Tibial nerve (tissue), 3 donors: ENCODE results near the gene MICALL2.

Source experiments
- POLR2A ChIP-seq, 2 donors: fragments of 450-650 bp; IDR thresholded peaks; one replicate each; pipeline ENCODE4 v1.6.1; 2017; ENCODE audit warnings: antibody characterized with exemption in 2 of 2, mild to moderate bottlenecking in 2 of 2, moderate library complexity in 2 of 2
- TF ChIP-seq, protein P1 (sequence below), 5 experiments: fragments of 200-600 bp in 3 of 5; fragments of 450-650 bp in 2 of 5; sonication (generic) in 3 of 5; IDR thresholded peaks; one replicate each; pipeline ENCODE4 v1.5.1; 2016 to 2019; ENCODE audit warnings: antibody characterized with exemption in 5 of 5, mild to moderate bottlenecking in 3 of 5, moderate library complexity in 2 of 5

DNA sequence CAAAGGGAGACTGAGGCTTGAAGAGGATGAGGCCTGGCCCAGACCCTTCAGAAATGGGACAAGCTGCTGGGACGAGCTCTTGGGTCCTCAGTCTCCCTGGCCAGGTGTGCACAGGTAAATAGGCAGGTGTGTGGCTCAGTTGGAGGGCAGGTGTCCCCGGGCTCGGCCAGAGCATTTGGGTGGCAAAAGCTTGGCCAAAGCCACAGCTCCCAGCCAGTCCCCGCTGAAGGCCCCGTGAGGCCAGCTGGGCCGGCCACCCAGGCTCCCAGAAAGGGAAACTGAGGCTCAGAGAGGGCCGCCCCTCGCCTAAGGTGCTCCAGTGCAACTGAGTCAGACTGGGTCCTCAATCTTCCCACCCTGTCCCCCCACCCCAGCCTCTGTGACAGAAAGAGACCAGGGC is 37.3 kb downstream of the MICALL2 start:
- no peak for TF ChIP-seq POLR2A (IDR thresholded peaks at IDR 0.05)
- TF ChIP-seq, protein P1, sequence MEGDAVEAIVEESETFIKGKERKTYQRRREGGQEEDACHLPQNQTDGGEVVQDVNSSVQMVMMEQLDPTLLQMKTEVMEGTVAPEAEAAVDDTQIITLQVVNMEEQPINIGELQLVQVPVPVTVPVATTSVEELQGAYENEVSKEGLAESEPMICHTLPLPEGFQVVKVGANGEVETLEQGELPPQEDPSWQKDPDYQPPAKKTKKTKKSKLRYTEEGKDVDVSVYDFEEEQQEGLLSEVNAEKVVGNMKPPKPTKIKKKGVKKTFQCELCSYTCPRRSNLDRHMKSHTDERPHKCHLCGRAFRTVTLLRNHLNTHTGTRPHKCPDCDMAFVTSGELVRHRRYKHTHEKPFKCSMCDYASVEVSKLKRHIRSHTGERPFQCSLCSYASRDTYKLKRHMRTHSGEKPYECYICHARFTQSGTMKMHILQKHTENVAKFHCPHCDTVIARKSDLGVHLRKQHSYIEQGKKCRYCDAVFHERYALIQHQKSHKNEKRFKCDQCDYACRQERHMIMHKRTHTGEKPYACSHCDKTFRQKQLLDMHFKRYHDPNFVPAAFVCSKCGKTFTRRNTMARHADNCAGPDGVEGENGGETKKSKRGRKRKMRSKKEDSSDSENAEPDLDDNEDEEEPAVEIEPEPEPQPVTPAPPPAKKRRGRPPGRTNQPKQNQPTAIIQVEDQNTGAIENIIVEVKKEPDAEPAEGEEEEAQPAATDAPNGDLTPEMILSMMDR (IDR thresholded peaks at IDR 0.05): no peak
